ENCODE data around the gene AKAP7.
"Not testable (repeated sequence)": the region's sequence is repeated elsewhere in the genome, so short reads cannot be mapped to it uniquely, and the experiment has no call there.

The AKAP7 gene

GRCh38 chr6:131258010-131258652 is 122.9 kb downstream of the AKAP7 start:
- no peak for DNase-seq

- no peak for DNase-seq
Observed at GRCh38 chr6:131258816-131259476, 123.7 kb downstream of the AKAP7 start.

GRCh38 chr6:131260960-131261359 is 125.7 kb downstream of the AKAP7 start:
- not testable (repeated sequence) for DNase-seq

- no peak for DNase-seq
Observed at GRCh38 chr6:131262060-131262459, 126.8 kb downstream of the AKAP7 start.

GRCh38 chr6:131265939-131266338 is 130.7 kb downstream of the AKAP7 start:
- DNase-seq, result no peak

- no peak for DNase-seq
Observed at GRCh38 chr6:131268303-131268702, 133.0 kb downstream of the AKAP7 start.

GRCh38 chr6:131269565-131270391 is 134.5 kb downstream of the AKAP7 start:
- DNase-seq, result no peak

GRCh38 chr6:131270534-131270933 is 135.3 kb downstream of the AKAP7 start:
- no peak for DNase-seq

GRCh38 chr6:131275273-131275672 is 140.0 kb downstream of the AKAP7 start:
- DNase-seq, result no peak

GRCh38 chr6:131277591-131277990 is 142.3 kb downstream of the AKAP7 start:
- DNase-seq, result no peak

- peak; percentile 83 for DNase-seq
Observed at GRCh38 chr6:131281471-131282270, 146.4 kb downstream of the AKAP7 start.

- no peak for DNase-seq
Observed at GRCh38 chr6:131282365-131282764, 147.1 kb downstream of the AKAP7 start.

GRCh38 chr6:131283466-131284175 is 148.4 kb downstream of the AKAP7 start:
- no peak for DNase-seq

- DNase-seq, result no peak
Observed at GRCh38 chr6:131285548-131285947, 150.3 kb downstream of the AKAP7 start.

- DNase-seq, result no peak
Observed at GRCh38 chr6:131286469-131287040, 151.3 kb downstream of the AKAP7 start.

GRCh38 chr6:131288214-131288613 is 152.9 kb downstream of the AKAP7 start:
- no peak for DNase-seq

- no peak for DNase-seq
Observed at GRCh38 chr6:131290955-131291354, 155.7 kb downstream of the AKAP7 start.

GRCh38 chr6:131292145-131292938 is 157.1 kb downstream of the AKAP7 start:
- DNase-seq, result no peak

GRCh38 chr6:131293472-131293911 is 158.2 kb downstream of the AKAP7 start:
- no peak for DNase-seq

- DNase-seq, result no peak
Observed at GRCh38 chr6:131295081-131295480, 159.8 kb downstream of the AKAP7 start.

GRCh38 chr6:131300826-131301225 is 165.6 kb downstream of the AKAP7 start:
- not testable (repeated sequence) for DNase-seq

Data from CD4-positive, alpha-beta T cell treated with Interleukin-6 for 4 hours (primary cell).